Activated CD4-positive, alpha-beta memory T cell treated with anti-CD3 and anti-CD28 coated beads for 36 hours (primary cell): ENCODE data around the gene MBD3L2B. TPM values are rescaled to one million over a fixed set of nuclear protein-coding genes. Genes with fewer than 3 reads are reported as not detected.
A peak's percentile ranks its signal among the peaks of the same experiment; 100 is the strongest.
"Not testable (repeated sequence)": the region's sequence is repeated elsewhere in the genome, so short reads cannot be mapped to it uniquely, and the experiment has no call there.

Experiments used
- CTCF ChIA-PET: fragments of 350-600 bp; sonication (Branson Sonifier 250); formaldehyde crosslinking; loops from one replicate; lab custom pipeline; 2021; ENCODE audit warnings: antibody characterized with exemption, inconsistent platforms; lab: Charles Lee
- POLR2A ChIA-PET: fragments of 350-600 bp; sonication (Branson Sonifier 250); formaldehyde crosslinking; loops from one replicate; lab custom pipeline; 2021; ENCODE audit warnings: antibody characterized with exemption; lab: Charles Lee
- DNase-seq: peaks from one replicate; pipeline ENCODE4 v3.0.0-alpha.2; 2020
- H3K27ac Mint-ChIP-seq: one replicate; pipeline ENCODE4 v1.8.0; 2021; ENCODE audit warnings: mixed read lengths
- H3K27me3 Mint-ChIP-seq: one replicate; pipeline ENCODE4 v1.8.0; 2021; ENCODE audit warnings: mixed read lengths
- H3K36me3 Mint-ChIP-seq: one replicate; pipeline ENCODE4 v1.8.0; 2021; ENCODE audit warnings: mixed read lengths
- H3K4me1 Mint-ChIP-seq: one replicate; pipeline ENCODE4 v1.8.0; 2021; ENCODE audit warnings: low read depth, mixed read lengths
- H3K4me3 Mint-ChIP-seq: one replicate; pipeline ENCODE4 v1.8.0; 2021; ENCODE audit warnings: mild to moderate bottlenecking, mixed read lengths
- H3K9me3 Mint-ChIP-seq: one replicate; pipeline ENCODE4 v1.8.0; 2021; ENCODE audit warnings: mixed read lengths
- intact Hi-C: fragments of 100-400 bp; cut with micrococcal nuclease; formaldehyde crosslinking; loops from one replicate; pipeline ENCODE4 v1.15.1; 2023
- total RNA-seq, 2 experiments: library from RNA; stranded (reverse); gene quantifications; one replicate each; pipeline ENCODE4 v1.2.3, GENCODE V29; 2021

MBD3L2B gene
- not detected for total RNA-seq

DNA sequence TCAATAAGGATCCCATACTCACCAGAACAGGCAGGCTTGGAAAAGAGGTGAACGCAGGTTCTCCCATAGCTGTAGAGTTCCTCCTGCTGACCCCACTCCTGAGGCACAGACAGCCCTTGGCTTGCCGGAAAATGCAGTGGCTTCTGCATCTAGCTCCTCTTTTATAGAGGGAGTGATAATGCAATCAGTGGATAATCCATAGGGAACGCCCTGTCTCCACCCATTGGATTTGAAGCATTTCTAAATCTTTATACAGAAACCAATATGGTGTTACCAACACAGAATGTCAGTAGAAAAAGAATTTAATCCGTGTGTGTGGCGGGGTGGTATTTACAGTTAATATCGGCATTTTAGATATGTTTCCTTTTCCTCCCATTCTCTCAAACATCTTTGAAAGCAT, at the start of gene MBD3L2B:
MBD3L2B (minus strand) TSS at position 101 of the 400 bp plus-strand sequence; CDS start at position 67, 34 bp downstream.
- H3K36me3 Mint-ChIP-seq, H3K27ac Mint-ChIP-seq, H3K4me1 Mint-ChIP-seq, POLR2A ChIA-PET, H3K4me3 Mint-ChIP-seq, CTCF ChIA-PET, DNase-seq, intact Hi-C loops, H3K27me3 Mint-ChIP-seq, H3K9me3 Mint-ChIP-seq: not testable (repeated sequence)

DNA sequence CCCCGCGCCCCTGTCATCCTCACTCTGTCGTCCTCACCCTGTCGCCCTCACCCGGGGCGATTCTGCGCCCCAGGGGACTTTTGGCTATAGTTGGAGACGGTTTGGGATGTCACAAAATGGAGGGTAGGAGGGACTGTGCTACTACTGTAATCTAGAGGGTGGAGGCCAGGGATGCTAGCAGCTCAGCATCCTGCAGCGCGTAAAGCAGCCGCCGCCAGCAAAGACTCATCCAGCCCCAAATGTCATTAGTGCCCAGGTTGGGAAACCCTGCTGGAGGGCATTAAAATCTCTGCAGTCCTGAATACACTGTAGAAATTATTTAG, 48.6 kb upstream of the MBD3L2B start:
- Mint-ChIP-seq H3K4me1 (peaks cover 11% of the 10 kb centered on the region), H3K27ac (peak overlapping the region; percentile 83), H3K9me3 (peaks cover 3% of the 10 kb centered on the region), H3K27me3 (no peaks in the 10 kb centered on the region), H3K36me3 (peaks cover 32% of the 10 kb centered on the region), H3K4me3 (peak overlapping the region; percentile 87)
- intact Hi-C loops, result loop anchor here (10.0 kb wide), 1 partner anchor 1275 kb away; the partner anchor contains the start of gene DUS3L
- CTCF ChIA-PET, result interaction anchor here (1.0 to 2.9 kb wide), 6 partner anchors 30 to 499 kb away, joined by 3 to 14 read pairs (median 4); no protein-coding TSS in a partner anchor
- POLR2A ChIA-PET, result interaction anchor here (1.2 to 1.7 kb wide), 3 partner anchors 30 to 317 kb away, joined by 5 to 9 read pairs (median 6); no protein-coding TSS in a partner anchor
- DNase-seq, result no peak

DNA sequence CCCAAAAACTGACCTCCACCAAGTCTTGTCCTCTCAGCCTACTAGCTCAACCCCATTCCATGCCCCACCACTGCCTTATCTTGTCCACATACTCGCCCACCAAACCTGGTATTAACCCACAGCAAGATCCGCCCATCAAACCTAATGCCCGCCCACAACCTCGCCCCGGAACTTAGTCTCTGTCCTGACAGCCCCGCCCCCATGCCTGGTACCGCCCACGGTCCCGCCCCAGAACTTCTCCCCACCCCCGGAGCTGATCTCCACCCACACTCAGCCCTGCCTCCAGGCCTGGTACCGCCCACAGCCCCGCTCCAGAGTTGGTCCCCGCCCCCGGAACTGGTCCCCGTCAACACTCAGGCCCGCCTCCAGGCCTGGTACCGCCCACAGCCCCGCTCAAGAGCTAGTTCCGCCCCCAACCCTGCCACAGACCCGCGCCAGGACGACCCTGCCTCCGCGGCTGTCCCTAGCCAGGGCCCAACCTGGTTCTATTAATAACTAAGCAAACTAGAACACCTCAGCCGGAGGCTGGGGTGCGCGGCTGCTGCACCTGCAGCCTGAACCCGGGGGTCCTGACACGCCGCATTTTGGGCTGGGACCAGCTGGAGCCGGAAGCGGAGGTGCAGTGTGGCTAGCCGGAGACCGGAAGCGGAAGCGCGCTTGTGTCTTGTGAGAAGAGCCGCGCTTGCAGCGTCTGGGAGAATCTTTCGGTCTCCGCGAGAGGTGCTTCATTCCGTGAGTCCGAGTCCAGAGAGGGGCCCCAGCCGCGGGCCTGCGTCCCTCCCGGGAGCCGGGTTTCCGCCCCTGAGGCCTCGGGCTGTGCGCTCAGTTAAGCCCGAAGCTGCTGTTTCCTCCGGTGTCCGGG, 48.0 kb upstream of the MBD3L2B start, which contains the start of gene ZNF557:
ZNF557 (plus strand) TSS at position 662 of the 862 bp plus-strand sequence. CDS start 5,372 bp downstream, outside the sequence.
- Mint-ChIP-seq H3K4me1 (peaks cover 11% of the 10 kb centered on the region), H3K9me3 (peaks cover 1% of the 10 kb centered on the region), H3K4me3 (peak within 1 kb of the TSS; percentile 87), H3K27ac (peak within 1 kb of the TSS; percentile 83), H3K36me3 (peaks cover 27% of the 10 kb centered on the region), H3K27me3 (no peaks in the 10 kb centered on the region)
- intact Hi-C loops, result loop anchor here (10.0 kb wide), 1 partner anchor 1274 kb away; the partner anchor contains the start of gene DUS3L
- ChIA-PET POLR2A (interaction anchor here (0.9 to 1.7 kb wide), 4 partner anchors 23 to 318 kb away, joined by 3 to 9 read pairs (median 6); no protein-coding TSS in a partner anchor), CTCF (interaction anchor here (1.0 to 2.9 kb wide), 6 partner anchors 30 to 499 kb away, joined by 3 to 14 read pairs (median 4); no protein-coding TSS in a partner anchor)
- peak; percentile 99 for DNase-seq

DNA sequence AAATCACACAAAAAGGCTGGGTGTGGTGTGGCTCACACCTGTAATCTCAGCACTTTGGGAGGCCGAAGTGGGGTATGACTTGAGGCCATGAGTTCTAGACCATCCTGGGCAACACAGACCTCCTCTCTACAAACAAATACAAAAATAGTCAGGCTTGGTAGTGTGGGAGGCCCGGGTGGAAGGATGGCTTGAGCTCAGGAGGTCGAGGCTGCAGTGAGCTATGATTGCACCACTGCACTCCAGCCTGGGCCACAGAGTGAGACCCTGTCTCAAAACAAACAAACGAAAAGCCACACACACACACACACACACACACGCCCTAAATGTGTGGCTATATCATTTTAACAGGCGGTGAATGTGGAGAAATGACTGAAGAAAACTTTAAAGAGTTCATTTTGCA, 47.4 kb upstream of the MBD3L2B start:
- Mint-ChIP-seq H3K4me1 (peaks cover 11% of the 10 kb centered on the region), H3K9me3 (no peaks in the 10 kb centered on the region), H3K27me3 (no peaks in the 10 kb centered on the region), H3K27ac (peak overlapping the region; percentile 83), H3K4me3 (peak overlapping the region; percentile 87), H3K36me3 (peaks cover 22% of the 10 kb centered on the region)
- CTCF ChIA-PET, result interaction anchor here (1.1 to 2.9 kb wide), 3 partner anchors 31 to 286 kb away, joined by 3 to 14 read pairs (median 7); no protein-coding TSS in a partner anchor
- no peak for DNase-seq
- POLR2A ChIA-PET, result interaction anchor here (0.9 to 1.7 kb wide), 4 partner anchors 24 to 318 kb away, joined by 3 to 9 read pairs (median 6); no protein-coding TSS in a partner anchor
- intact Hi-C loops, result loop anchor here (10.0 kb wide), 1 partner anchor 1274 kb away; the partner anchor contains the start of gene DUS3L

DNA sequence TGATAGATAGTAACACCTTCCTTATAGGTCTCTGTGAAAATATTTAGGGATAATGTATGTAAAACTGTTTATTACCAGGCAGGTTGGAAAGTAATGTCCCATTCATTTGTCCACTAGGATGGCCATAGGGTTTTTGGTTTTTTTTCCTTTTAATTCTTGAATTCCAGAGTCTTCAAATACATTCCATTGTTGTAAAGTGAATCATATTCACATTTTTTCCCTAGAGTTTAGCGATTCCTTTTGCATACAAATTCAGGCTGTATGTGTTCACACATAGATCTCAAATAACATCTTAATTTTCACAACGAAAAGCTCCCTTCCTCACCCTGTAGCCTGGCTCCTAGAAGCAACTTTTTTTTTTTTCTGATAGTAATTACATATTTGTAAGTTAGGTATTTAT, 46.5 kb upstream of the MBD3L2B start:
- peaks cover 11% of the 10 kb centered on the region for H3K4me1 Mint-ChIP-seq
- no peak overlapping the region for H3K27ac Mint-ChIP-seq
- ChIA-PET CTCF (no interaction called here), POLR2A (no interaction called here)
- H3K36me3 Mint-ChIP-seq, result peaks cover 17% of the 10 kb centered on the region
- no peak overlapping the region for H3K4me3 Mint-ChIP-seq
- no peaks in the 10 kb centered on the region for H3K9me3 Mint-ChIP-seq
- DNase-seq, result no peak
- intact Hi-C loops, result loop anchor here (10.0 kb wide), 1 partner anchor 1273 kb away; the partner anchor contains the start of gene DUS3L
- H3K27me3 Mint-ChIP-seq, result no peaks in the 10 kb centered on the region

DNA sequence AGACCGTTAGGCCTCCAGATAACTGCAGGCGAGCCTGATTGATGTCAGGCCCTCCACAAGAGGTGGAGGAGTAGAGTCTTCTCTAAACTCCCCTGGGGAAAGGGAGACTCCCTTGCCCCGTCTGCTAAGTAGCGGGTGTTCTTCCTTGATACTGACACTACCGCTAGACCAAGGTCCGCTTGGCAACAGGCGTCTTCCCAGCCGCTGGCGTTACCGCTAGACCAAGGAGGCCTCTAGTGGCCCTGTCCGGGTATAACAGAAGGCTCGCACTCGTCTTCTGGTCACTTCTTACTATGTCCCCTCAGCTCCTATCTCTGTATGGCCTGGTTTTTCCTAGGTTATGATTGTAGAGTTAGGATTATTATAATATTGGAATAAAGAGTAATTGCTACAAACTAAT, 45.9 kb upstream of the MBD3L2B start:
- H3K4me1 Mint-ChIP-seq, H3K27me3 Mint-ChIP-seq, POLR2A ChIA-PET, H3K9me3 Mint-ChIP-seq, DNase-seq, CTCF ChIA-PET, H3K4me3 Mint-ChIP-seq, H3K27ac Mint-ChIP-seq: not testable (repeated sequence)
- intact Hi-C loops, result loop anchor here (10.0 kb wide), 1 partner anchor 1272 kb away; the partner anchor contains the start of gene DUS3L
- peaks cover 11% of the 10 kb centered on the region for H3K36me3 Mint-ChIP-seq

DNA sequence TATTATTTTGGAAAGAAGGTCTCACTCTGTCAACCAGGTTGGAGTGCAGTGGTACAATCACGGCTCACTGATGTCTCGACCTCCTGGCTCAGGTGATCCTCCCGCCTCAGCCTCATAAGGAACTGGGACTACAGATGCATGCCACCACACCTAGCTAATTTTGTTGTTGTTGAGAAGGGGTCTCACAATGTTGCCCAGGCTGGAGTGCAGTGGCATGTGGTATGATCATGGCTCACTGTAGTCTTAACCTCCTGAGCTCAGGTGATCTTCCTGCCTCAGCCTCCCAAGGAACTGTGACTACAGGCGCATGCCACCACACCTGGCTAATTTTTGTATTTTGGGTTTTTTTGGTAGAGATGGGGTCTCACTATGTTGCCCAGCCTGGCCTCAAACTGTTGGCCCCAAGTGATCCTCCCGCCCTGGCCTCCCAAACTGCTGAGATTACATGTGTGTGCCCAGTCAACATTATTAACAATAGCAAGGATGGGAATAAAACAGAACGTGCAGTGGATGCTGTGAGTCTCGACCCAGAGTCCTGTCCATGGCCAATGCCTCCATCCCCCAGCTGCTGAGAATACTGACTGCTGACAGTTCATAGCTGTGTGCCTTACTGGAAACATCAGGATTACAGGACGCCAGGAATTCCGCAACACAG, 42.7 kb upstream of the MBD3L2B start:
- Mint-ChIP-seq H3K36me3 (no peaks in the 10 kb centered on the region), H3K9me3 (no peaks in the 10 kb centered on the region), H3K27ac (no peak overlapping the region), H3K27me3 (no peaks in the 10 kb centered on the region), H3K4me1 (peaks cover 1% of the 10 kb centered on the region), H3K4me3 (no peak overlapping the region)
- ChIA-PET CTCF (no interaction called here), POLR2A (no interaction called here)
- intact Hi-C loops, result loop anchor here (10.0 kb wide), 1 partner anchor 1269 kb away; the partner anchor contains the start of gene DUS3L
- DNase-seq, result no peak

DNA sequence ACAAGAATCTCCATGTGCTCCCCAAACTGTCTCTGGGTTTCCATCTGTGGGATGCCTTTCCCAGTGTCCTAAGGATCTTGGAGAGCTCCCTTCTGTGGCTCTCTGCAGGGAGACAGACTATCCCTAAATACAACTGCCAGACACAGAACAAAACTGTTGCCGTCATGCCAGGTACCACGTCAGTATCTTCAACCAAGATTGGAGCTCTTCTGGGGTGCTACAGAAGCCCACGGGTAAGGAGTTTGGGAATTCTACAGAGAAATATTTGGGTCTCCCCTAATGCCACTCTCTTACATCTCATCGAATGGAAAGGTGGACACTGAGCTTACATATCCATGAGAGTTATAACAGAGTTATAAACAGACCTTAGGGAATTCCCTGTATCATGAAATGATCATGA, 42.1 kb upstream of the MBD3L2B start:
- Mint-ChIP-seq H3K27ac (no peak overlapping the region), H3K4me1 (no peaks in the 10 kb centered on the region), H3K4me3 (no peak overlapping the region), H3K36me3 (no peaks in the 10 kb centered on the region), H3K27me3 (no peaks in the 10 kb centered on the region), H3K9me3 (no peaks in the 10 kb centered on the region)
- ChIA-PET CTCF (no interaction called here), POLR2A (no interaction called here)
- no peak for DNase-seq
- intact Hi-C loops, result loop anchor here (10.0 kb wide), 1 partner anchor 1269 kb away; the partner anchor contains the start of gene DUS3L

DNA sequence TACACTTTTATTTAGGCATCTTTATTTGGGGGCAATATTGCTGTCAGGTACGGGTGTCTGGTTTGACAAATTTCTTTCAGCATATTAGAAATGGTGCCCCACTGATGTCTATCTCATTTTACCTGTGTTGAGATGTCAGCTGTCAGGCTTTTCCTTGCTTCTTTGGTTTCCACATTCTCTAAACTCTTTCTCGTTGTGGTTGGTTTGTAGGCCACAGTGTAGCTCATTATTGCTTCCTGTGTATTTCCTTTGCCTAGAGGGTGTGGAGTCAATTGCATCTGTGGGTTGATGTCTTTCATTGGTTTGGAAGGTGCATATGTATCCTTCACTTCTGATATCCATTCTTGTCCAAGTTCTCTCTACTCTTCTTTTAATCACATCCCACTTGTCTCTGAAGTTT, 38.7 kb upstream of the MBD3L2B start:
- H3K27ac Mint-ChIP-seq, H3K4me1 Mint-ChIP-seq, DNase-seq, POLR2A ChIA-PET, H3K9me3 Mint-ChIP-seq, H3K27me3 Mint-ChIP-seq, CTCF ChIA-PET, H3K4me3 Mint-ChIP-seq, H3K36me3 Mint-ChIP-seq: not testable (repeated sequence)
- intact Hi-C loops, result loop anchor here (10.0 kb wide), 1 partner anchor 1265 kb away; the partner anchor contains the start of gene DUS3L

DNA sequence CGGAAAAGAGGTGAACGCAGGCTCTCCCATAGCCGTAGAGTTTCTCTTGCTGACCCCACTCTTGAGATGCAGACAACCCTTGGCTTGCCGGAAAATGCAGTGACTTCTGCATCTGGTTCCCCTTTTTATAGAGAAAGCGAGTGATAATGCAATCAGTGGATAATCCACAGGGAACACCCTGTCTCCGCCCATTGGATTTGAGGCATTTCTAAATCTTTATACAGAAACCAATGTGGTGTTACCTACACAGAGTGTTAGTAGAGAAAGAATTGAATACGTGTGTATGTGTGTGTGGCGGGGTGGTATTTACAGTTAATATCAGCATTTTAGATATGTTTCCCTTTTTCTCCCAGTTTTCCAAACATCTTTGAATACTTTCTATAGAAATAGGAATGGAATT, 37.3 kb upstream of the MBD3L2B start, which contains the start of gene MBD3L3:
MBD3L3 (minus strand) TSS at position 101 of the 400 bp plus-strand sequence; CDS start at position 30, 71 bp downstream.
- H3K4me3 Mint-ChIP-seq, H3K27ac Mint-ChIP-seq, H3K4me1 Mint-ChIP-seq, POLR2A ChIA-PET, CTCF ChIA-PET, intact Hi-C loops, DNase-seq, H3K27me3 Mint-ChIP-seq, H3K9me3 Mint-ChIP-seq, H3K36me3 Mint-ChIP-seq: not testable (repeated sequence)

DNA sequence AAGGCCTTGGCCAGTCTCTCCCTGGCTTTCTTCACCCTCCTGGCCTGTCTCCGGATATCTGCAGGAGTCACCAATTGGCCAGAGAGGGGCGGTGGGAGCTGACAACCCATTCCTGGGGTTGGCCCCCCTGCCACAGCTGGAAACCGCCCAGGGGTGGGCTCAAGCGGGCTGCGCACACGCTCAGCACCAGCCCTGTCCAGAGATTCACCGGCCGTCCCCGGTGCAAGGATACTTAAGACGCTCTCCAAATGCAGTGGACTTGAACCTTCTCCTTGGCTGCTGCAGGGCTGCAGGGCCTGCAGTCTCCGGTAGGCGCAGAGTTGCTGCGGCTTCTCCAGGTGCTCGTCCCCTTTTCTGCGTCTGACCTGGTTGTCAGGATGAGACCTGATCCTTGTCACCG, 35.1 kb upstream of the MBD3L2B start:
- H3K36me3 Mint-ChIP-seq, DNase-seq, intact Hi-C loops, H3K4me1 Mint-ChIP-seq, CTCF ChIA-PET, H3K27ac Mint-ChIP-seq, H3K27me3 Mint-ChIP-seq, H3K9me3 Mint-ChIP-seq, H3K4me3 Mint-ChIP-seq, POLR2A ChIA-PET: not testable (repeated sequence)
